ENCODE results near the gene LIMS4. TPM values are rescaled to one million over a fixed set of nuclear protein-coding genes. Genes with fewer than 3 reads are reported as not detected.
"Not testable (repeated sequence)": the region's sequence is repeated elsewhere in the genome, so short reads cannot be mapped to it uniquely, and the experiment has no call there.

LIMS4 gene
- polyA plus RNA-seq, 4 donors: 1.1 to 3.1 (median 1.5) TPM

GRCh38 chr2:110455080-110455670 lies 17.4 kb downstream of the LIMS4 start:
- not testable (repeated sequence) for DNase-seq (ENCODE audit: low read depth in 4 of 4, low spot score in 2 of 4)

- DNase-seq (ENCODE audit: low read depth in 4 of 4, low spot score in 2 of 4): not testable (repeated sequence)
Observed at GRCh38 chr2:110450951-110451350, 21.7 kb downstream of the LIMS4 start.

DNA sequence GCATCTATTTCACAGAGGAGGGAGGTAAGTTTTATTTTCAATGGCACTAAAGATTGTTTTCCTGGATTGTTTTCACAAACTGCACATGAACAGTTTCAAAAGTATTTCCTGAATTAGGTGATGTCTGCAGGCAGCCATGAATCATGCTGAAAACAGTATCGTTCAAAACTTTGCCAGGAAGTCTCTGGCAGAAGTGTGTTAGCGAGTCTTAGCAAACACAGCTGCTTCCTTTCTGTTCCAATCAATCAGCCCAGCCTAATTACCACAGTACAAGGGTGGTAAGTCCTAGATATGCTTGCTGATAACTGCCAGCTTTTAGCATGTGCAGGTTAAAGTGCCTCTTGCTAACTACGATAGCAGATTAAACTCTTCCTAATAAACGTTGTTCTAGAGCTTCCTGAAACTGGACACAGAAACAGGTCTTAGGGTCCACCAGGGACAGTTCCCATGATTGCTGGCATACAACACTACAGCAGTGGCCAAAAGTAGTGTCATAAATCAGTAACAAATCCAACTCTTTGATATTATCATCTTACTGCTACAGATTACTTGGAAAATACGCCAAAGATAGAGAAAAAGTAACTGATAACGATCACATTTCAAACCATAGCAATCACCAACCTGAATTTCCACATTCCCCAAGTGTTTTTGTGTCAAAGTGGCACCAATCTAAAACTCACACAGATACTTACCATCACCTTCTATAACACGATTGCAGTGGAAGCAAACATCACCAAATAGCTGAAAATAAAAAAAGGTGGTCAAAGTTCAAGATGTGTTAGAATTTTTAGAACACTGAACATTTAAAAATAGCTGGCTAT lies 23.3 kb downstream of the LIMS4 start:
- not testable (repeated sequence) for DNase-seq (ENCODE audit: low read depth in 4 of 4, low spot score in 2 of 4)

- DNase-seq (ENCODE audit: low read depth in 4 of 4, low spot score in 2 of 4): not testable (repeated sequence)
Observed at GRCh38 chr2:110446644-110447043, 26.0 kb downstream of the LIMS4 start.

GRCh38 chr2:110443305-110444005 lies 29.2 kb downstream of the LIMS4 start:
- DNase-seq (ENCODE audit: low read depth in 4 of 4, low spot score in 2 of 4): not testable (repeated sequence)

- DNase-seq (ENCODE audit: low read depth in 4 of 4, low spot score in 2 of 4): not testable (repeated sequence)
Observed at GRCh38 chr2:110441905-110442304, 30.7 kb downstream of the LIMS4 start.

GRCh38 chr2:110434565-110434964 lies 38.1 kb downstream of the LIMS4 start:
- DNase-seq (ENCODE audit: low read depth in 4 of 4, low spot score in 2 of 4): not testable (repeated sequence)

GRCh38 chr2:110425725-110426124 lies 46.9 kb downstream of the LIMS4 start:
- DNase-seq (ENCODE audit: low read depth in 4 of 4, low spot score in 2 of 4): not testable (repeated sequence)

DNA sequence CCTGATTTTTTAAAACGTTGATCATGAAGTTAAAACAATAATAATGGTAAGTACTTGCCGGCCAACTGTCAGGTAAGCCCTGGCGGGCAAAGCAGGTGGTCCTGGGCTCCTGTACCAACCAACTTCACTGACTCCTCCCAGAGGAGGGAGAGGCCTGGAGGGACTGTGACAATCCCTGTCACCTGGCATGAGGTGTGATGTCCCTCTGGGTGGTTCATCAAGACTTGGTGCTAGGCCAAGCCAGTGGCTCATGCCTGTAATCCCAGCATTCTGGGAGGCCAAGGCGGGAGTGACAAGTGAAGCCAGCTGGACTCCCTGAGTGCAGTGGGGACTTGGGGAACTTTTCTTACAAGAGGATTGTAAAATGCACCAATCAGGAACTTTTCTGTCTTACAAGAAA lies 48.2 kb downstream of the LIMS4 start:
- not testable (repeated sequence) for DNase-seq (ENCODE audit: low read depth in 4 of 4, low spot score in 2 of 4)

DNA sequence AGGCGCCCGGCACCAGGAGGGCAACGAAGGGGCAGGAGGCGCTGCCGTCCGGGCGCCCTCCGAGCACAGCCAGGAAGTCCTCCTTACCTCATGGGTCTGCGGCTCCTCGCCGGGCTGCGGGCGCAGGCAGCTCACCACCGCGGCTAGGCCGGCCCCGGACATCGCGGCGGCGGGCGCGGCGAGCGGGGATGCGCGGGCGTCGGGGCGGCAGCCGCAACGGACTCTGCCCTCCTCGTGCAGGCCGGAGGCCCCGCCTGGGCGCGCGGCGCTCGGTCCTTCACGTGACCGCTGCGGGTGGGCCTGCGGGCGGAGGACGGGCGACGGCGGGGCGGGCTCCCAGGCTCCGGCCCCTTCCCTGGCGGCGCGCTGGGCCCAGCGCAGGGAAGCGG lies 49.0 kb downstream of the LIMS4 start:
- not testable (repeated sequence) for DNase-seq (ENCODE audit: low read depth in 4 of 4, low spot score in 2 of 4)

DNA sequence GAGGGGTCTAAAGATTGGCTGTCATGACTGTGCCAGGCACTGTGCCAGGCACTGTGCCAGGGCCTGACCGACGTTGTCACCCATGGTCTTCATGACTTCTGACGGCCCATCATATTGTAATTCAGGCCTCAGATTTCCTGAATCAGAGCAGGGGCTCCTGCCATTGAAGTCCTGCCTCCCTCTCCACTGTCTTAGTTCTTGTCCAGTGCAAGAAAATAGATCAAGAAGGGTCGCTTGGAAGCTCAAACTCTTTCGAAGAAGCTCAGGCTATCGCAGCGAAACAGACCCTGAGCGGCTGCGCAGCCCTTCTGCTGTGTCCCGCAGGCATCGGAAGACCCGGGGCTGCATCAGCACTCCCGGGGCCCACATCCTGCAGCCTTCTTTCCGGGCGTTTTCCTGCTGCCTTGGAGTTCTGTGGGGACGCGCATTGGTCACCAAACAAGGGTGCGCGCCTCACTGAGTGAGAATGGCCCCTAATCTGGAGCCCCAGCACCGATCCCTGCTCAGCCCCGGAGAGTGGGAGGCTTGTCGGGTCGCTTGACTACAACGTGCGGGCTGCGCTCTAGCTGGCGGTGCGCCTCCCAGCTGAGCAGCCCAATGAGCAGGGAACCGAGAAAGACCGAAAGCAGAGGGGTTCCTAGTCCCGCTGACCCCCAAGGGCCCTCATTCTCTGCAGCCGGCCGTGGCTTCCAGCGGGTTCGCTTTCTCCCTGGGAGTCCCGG lies 49.6 kb downstream of the LIMS4 start:
- DNase-seq (ENCODE audit: low read depth in 4 of 4, low spot score in 2 of 4): not testable (repeated sequence)

DNA sequence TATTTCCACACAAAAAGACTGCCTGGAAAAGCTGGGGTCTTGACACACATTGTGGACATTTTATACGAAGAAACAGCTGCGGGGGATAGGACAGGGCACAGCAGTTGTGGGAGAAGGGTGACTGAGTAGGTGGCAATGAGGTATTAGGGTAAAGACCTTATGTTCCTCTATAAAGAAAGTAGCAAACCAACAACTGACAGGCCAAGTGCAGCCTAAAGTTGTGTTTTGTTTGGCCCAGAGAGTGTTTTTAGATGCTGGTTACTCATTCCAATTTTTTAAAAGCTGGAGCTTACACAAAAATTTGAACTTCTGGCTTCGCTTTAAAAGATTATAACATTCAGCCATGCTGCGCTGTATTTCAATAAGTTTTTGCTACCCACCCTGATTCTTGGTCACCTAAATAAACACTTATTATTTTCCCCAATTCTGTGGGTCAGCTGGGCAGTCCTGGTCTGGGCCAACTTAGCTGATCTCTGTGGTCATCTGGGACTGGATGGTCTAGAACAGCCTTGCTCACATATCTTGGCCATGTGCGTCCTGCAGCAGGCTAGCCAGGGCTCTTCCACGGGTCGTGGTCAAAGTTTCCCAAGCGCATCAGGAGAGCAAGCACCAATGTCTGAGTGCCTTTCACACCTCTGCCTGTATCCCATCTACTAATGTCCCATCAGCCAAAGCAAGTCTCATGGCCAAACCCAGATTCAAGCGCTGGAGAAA lies 51.8 kb downstream of the LIMS4 start:
- not testable (repeated sequence) for DNase-seq (ENCODE audit: low read depth in 4 of 4, low spot score in 2 of 4)

- not testable (repeated sequence) for DNase-seq (ENCODE audit: low read depth in 4 of 4, low spot score in 2 of 4)
Observed at GRCh38 chr2:110407142-110407541, 65.5 kb downstream of the LIMS4 start.

- DNase-seq (ENCODE audit: low read depth in 4 of 4, low spot score in 2 of 4): not testable (repeated sequence)
Observed at GRCh38 chr2:110404988-110405387, 67.6 kb downstream of the LIMS4 start.

- DNase-seq (ENCODE audit: low read depth in 4 of 4, low spot score in 2 of 4): not testable (repeated sequence)
Observed at GRCh38 chr2:110404246-110404645, 68.4 kb downstream of the LIMS4 start.

DNA sequence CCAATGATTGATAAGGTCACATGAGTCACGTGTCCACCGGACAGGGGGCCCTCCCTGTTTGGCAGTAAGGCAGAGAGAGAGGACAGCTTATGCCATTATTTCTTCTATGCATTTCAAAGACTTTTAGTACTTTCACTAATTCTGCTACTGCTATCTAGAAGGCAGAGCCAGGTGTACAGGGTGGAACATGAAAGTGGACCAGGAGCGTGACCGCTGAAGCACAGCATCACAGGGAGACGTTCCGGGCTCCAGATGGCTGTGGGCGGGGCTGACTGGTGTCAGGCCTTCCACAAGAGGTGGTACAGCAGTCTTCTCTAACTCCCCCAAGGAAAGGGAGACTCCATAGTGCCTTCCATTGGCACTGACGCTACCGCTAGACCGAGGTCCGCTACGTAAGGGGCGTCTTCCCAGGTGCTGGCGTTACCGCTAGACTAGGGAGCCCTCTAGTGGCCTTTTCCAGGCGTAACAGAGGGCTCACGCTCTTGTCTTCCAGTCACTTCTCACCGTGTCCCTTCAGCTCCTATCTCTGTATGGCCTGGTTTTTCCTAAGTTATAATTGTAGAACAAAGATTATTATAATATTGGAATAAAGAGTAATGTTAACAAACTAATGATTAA lies 71.5 kb downstream of the LIMS4 start:
- DNase-seq (ENCODE audit: low read depth in 4 of 4, low spot score in 2 of 4): not testable (repeated sequence)

DNA sequence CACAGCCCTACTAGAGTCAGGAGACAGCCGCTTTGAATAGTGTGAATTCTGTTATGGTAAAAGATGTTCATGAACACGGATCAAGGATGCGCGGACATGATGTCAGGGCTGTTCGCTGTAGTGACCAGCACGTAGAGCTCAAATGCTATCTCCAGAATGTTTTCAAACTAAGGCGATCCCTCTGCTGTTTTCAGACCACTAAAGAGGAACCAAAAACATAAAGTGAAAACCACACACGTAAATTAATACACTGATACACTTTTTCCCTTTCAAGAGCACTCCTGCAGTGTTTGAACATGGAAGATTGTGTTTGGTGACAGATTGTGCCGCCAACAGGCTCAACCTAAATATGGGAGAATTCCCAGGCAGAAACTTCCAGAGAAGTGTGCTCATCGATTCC lies 73.2 kb downstream of the LIMS4 start:
- DNase-seq (ENCODE audit: low read depth in 4 of 4, low spot score in 2 of 4): not testable (repeated sequence)

- not testable (repeated sequence) for DNase-seq (ENCODE audit: low read depth in 4 of 4, low spot score in 2 of 4)
Observed at GRCh38 chr2:110395990-110396389, 76.6 kb downstream of the LIMS4 start.
